ENCODE data around the gene MARS1. TPM values are rescaled to one million over a fixed set of nuclear protein-coding genes. Genes with fewer than 3 reads are reported as not detected.

Gene MARS1
- total RNA-seq, 1 donor from 2014 or later = 131 TPM

- DNase-seq (ENCODE audit: low read depth) = peak; percentile 70
Observed at GRCh38 chr12:57456737-57457490, 31.0 kb upstream of the MARS1 start.

GRCh38 chr12:57458665-57459054 is 29.2 kb upstream of the MARS1 start:
- no peak for DNase-seq (ENCODE audit: low read depth)

- DNase-seq (ENCODE audit: low read depth) = peak; percentile 97
Observed at GRCh38 chr12:57459055-57459749, 28.7 kb upstream of the MARS1 start.

GRCh38 chr12:57459750-57460467 is 28.0 kb upstream of the MARS1 start, which contains the start of gene GLI1:
Gene GLI1 (plus strand): TSS chr12:57459785. CDS start chr12:57463692, 3,907 bp downstream.
- DNase-seq (ENCODE audit: low read depth) = peak; percentile 7

GRCh38 chr12:57460468-57460784 is 27.4 kb upstream of the MARS1 start:
- DNase-seq (ENCODE audit: low read depth) = no peak

- no peak for DNase-seq (ENCODE audit: low read depth)
Observed at GRCh38 chr12:57460841-57461275, 27.0 kb upstream of the MARS1 start.

- DNase-seq (ENCODE audit: low read depth) = peak; percentile 52
Observed at GRCh38 chr12:57461276-57461916, 26.5 kb upstream of the MARS1 start.

- DNase-seq (ENCODE audit: low read depth) = no peak
Observed at GRCh38 chr12:57461917-57462250, 26.0 kb upstream of the MARS1 start.

GRCh38 chr12:57462251-57462911 is 25.5 kb upstream of the MARS1 start:
- DNase-seq (ENCODE audit: low read depth) = peak; percentile 93

- no peak for DNase-seq (ENCODE audit: low read depth)
Observed at GRCh38 chr12:57462912-57463253, 25.0 kb upstream of the MARS1 start.

- DNase-seq (ENCODE audit: low read depth) = no peak
Observed at GRCh38 chr12:57464569-57464968, 23.3 kb upstream of the MARS1 start.

GRCh38 chr12:57465030-57465746 is 22.7 kb upstream of the MARS1 start:
- no peak for DNase-seq (ENCODE audit: low read depth)

- no peak for DNase-seq (ENCODE audit: low read depth)
Observed at GRCh38 chr12:57465747-57466505, 21.9 kb upstream of the MARS1 start.

- no peak for DNase-seq (ENCODE audit: low read depth)
Observed at GRCh38 chr12:57467212-57467874, 20.5 kb upstream of the MARS1 start.

GRCh38 chr12:57467915-57468314 is 20.0 kb upstream of the MARS1 start:
- DNase-seq (ENCODE audit: low read depth) = no peak

GRCh38 chr12:57469296-57470164 is 18.3 kb upstream of the MARS1 start:
- peak; percentile 73 for DNase-seq (ENCODE audit: low read depth)

GRCh38 chr12:57470286-57470969 is 17.4 kb upstream of the MARS1 start:
- DNase-seq (ENCODE audit: low read depth) = no peak
